HEK293 (cell line): ENCODE results near the gene CNR1.

Source experiments
- CTCF ChIA-PET: fragments of 350-600 bp; formaldehyde crosslinking; extraction: SDS; loops from one replicate; lab custom pipeline; 2021; ENCODE audit warnings: antibody characterized with exemption; lab: Yijun Ruan, JAX
- POLR2A ChIA-PET: fragments of 300-600 bp; formaldehyde crosslinking; extraction: SDS; loops from one replicate; lab custom pipeline; 2020; ENCODE audit warnings: antibody characterized with exemption, inconsistent platforms; lab: Yijun Ruan, JAX
- H3K27ac ChIP-seq: fragments of 200-500 bp; sonication (Bioruptor generic); 2 replicates; pipeline ENCODE4 v1.5.1; 2014; ENCODE audit warnings: low read depth, low read length, control low read depth, inconsistent platforms; ENCODE audit errors: extremely low read depth
- H3K36me3 ChIP-seq, 2 experiments: fragments of 200-500 bp in 1 of 2; sonication (Bioruptor generic) in 1 of 2; 1 replicate in 1 of 2; 2 replicates in 1 of 2; pipeline ENCODE4 v1.5.1; 2014 to 2017; ENCODE audit warnings: inconsistent platforms in 2 of 2, low read length in 2 of 2; ENCODE audit not compliant: control insufficient read depth in 2 of 2, insufficient read depth in 1 of 2
- H3K4me1 ChIP-seq: fragments of 200-500 bp; sonication (Bioruptor generic); 2 replicates; pipeline ENCODE4 v1.5.1; 2014; ENCODE audit warnings: mild to moderate bottlenecking, low read length, inconsistent platforms; ENCODE audit not compliant: control insufficient read depth, insufficient read depth
- H3K4me3 ChIP-seq: 2 replicates; pipeline ENCODE4 v1.5.1; 2011; ENCODE audit warnings: low read depth, mild to moderate bottlenecking, control low read depth, low read length, moderate library complexity
- H3K9me3 ChIP-seq: fragments of 200-500 bp; sonication (Bioruptor generic); 2 replicates; pipeline ENCODE4 v1.5.1; 2014; ENCODE audit warnings: low read depth, low read length, inconsistent platforms; ENCODE audit not compliant: control insufficient read depth, insufficient read depth
- ATF2 ChIP-seq: fragments of 450-650 bp; formaldehyde crosslinking; IDR thresholded peaks from 2 replicates; pipeline ENCODE4 v1.5.1; 2016; ENCODE audit warnings: missing biosample characterization, missing genetic modification characterization, low read depth
- GLI2 ChIP-seq: fragments of 450-650 bp; formaldehyde crosslinking; IDR thresholded peaks from 2 replicates; pipeline ENCODE4; 2017; ENCODE audit warnings: missing biosample characterization, missing genetic modification characterization, low read depth, borderline replicate concordance
- GLI4 ChIP-seq: fragments of 450-650 bp; formaldehyde crosslinking; IDR thresholded peaks from 2 replicates; pipeline ENCODE4 v1.5.1; 2016; ENCODE audit warnings: missing biosample characterization, missing genetic modification characterization
- MYNN ChIP-seq: fragments of 450-650 bp; formaldehyde crosslinking; IDR thresholded peaks from 2 replicates; pipeline ENCODE4 v1.5.1; 2016; ENCODE audit warnings: missing biosample characterization, missing genetic modification characterization, borderline replicate concordance
- MZF1 ChIP-seq: fragments of 450-650 bp; formaldehyde crosslinking; IDR thresholded peaks from 2 replicates; pipeline ENCODE4 v1.5.1; 2017; ENCODE audit warnings: missing biosample characterization, missing genetic modification characterization, borderline replicate concordance
- YY1 ChIP-seq: fragments of 450-650 bp; formaldehyde crosslinking; IDR thresholded peaks from 2 replicates; pipeline ENCODE4 v1.5.1; 2018; ENCODE audit warnings: missing biosample characterization, missing genetic modification characterization
- ZBTB10 ChIP-seq: fragments of 450-650 bp; formaldehyde crosslinking; IDR thresholded peaks from 2 replicates; pipeline ENCODE4 v1.5.1; 2016; ENCODE audit warnings: missing biosample characterization, missing genetic modification characterization
- ZBTB44 ChIP-seq: fragments of 450-650 bp; IDR thresholded peaks from 2 replicates; pipeline ENCODE4 v1.5.1; 2018; ENCODE audit warnings: missing biosample characterization, mild to moderate bottlenecking, missing genetic modification characterization
- ZFP69B ChIP-seq: fragments of 450-650 bp; formaldehyde crosslinking; IDR thresholded peaks from 2 replicates; pipeline ENCODE4 v1.5.1; 2016; ENCODE audit warnings: missing biosample characterization, missing genetic modification characterization
- ZNF148 ChIP-seq: fragments of 450-650 bp; formaldehyde crosslinking; IDR thresholded peaks from 2 replicates; pipeline ENCODE4 v1.5.0; 2017; ENCODE audit warnings: missing biosample characterization, missing genetic modification characterization, borderline replicate concordance
- ZNF157 ChIP-seq: fragments of 450-650 bp; formaldehyde crosslinking; IDR thresholded peaks from 2 replicates; pipeline ENCODE4 v1.5.1; 2016; ENCODE audit warnings: missing biosample characterization, missing genetic modification characterization
- ZNF223 ChIP-seq: fragments of 450-650 bp; formaldehyde crosslinking; IDR thresholded peaks from 2 replicates; pipeline ENCODE4 v1.5.1; 2016; ENCODE audit warnings: missing biosample characterization, missing genetic modification characterization
- ZNF26 ChIP-seq: fragments of 450-650 bp; formaldehyde crosslinking; IDR thresholded peaks from 2 replicates; pipeline ENCODE4 v1.5.1; 2016; ENCODE audit warnings: missing biosample characterization, missing genetic modification characterization
- ZNF311 ChIP-seq: fragments of 450-650 bp; formaldehyde crosslinking; IDR thresholded peaks from 2 replicates; pipeline ENCODE4 v1.5.1; 2017; ENCODE audit warnings: missing biosample characterization, missing genetic modification characterization, borderline replicate concordance
- ZNF48 ChIP-seq: fragments of 450-650 bp; formaldehyde crosslinking; IDR thresholded peaks from 2 replicates; pipeline ENCODE4 v1.5.1; 2016; ENCODE audit warnings: missing biosample characterization, missing genetic modification characterization
- ZNF488 ChIP-seq: fragments of 450-650 bp; formaldehyde crosslinking; IDR thresholded peaks from 2 replicates; pipeline ENCODE4 v1.5.1; 2016; ENCODE audit warnings: missing biosample characterization, missing genetic modification characterization
- ZNF580 ChIP-seq: fragments of 450-650 bp; formaldehyde crosslinking; IDR thresholded peaks from 2 replicates; pipeline ENCODE4 v1.5.1; 2016; ENCODE audit warnings: missing biosample characterization, missing genetic modification characterization
- ZNF624 ChIP-seq: fragments of 450-650 bp; formaldehyde crosslinking; IDR thresholded peaks from 2 replicates; pipeline ENCODE4 v1.5.1; 2017; ENCODE audit warnings: missing biosample characterization, missing genetic modification characterization
- ZNF76 ChIP-seq: fragments of 450-650 bp; formaldehyde crosslinking; IDR thresholded peaks from 2 replicates; pipeline ENCODE4; 2016; ENCODE audit warnings: low read depth, missing biosample characterization, missing genetic modification characterization, borderline replicate concordance
- ZNF837 ChIP-seq: fragments of 450-650 bp; formaldehyde crosslinking; IDR thresholded peaks from 2 replicates; pipeline ENCODE4 v1.5.1; 2016; ENCODE audit warnings: missing biosample characterization, missing genetic modification characterization

CNR1 gene

GRCh38 chr6:88167352-88167937 is 1.3 kb upstream of the CNR1 start:
- POLR2A ChIA-PET, result no interaction called here
- CTCF ChIA-PET, result interaction anchor here (1.2 to 1.4 kb wide), 2 partner anchors 15 to 237 kb away, joined by 4 to 6 read pairs; no protein-coding TSS in a partner anchor
- TF ChIP-seq ZNF837 (tag by site-specific recombination), result no peak
- TF ChIP-seq MZF1 (tag by site-specific recombination), result 0 out of 2 replicates have a peak, but pooled peaks have one; percentile 10

GRCh38 chr6:88166493-88167351 is 575 bp upstream of the CNR1 start:
- Histone ChIP-seq H3K9me3 (no peaks in the 10 kb centered on the region), H3K4me3 (peak overlapping the region; percentile 49), H3K4me1 (0 out of 2 replicates have a peak, but pooled peaks cover 4% of the 10 kb centered on the region), H3K27ac (peak overlapping the region; percentile 62; the same call in 1 of the 2 replicates), H3K36me3 (no peaks in the 10 kb centered on the region)
- CTCF ChIA-PET, result no interaction called here
- POLR2A ChIA-PET, result interaction anchor here (1.1 kb wide), 1 partner anchor 221 kb away, joined by 3 read pairs; no protein-coding TSS in a partner anchor
- no peak; the same call in 1 of the 2 replicates for TF ChIP-seq ZFP69B (tag by site-specific recombination)
- no peak for TF ChIP-seq GLI2 (tag by site-specific recombination)
- no peak for TF ChIP-seq MYNN (tag by site-specific recombination)
- TF ChIP-seq ZNF311 (tag by site-specific recombination), result no peak
- no peak for TF ChIP-seq ZNF48
- no peak for TF ChIP-seq ZNF223 (tag by site-specific recombination)
- TF ChIP-seq ZBTB44 (tag by site-specific recombination), result no peak
- 0 out of 2 replicates have a peak, but pooled peaks have one; percentile 12 for TF ChIP-seq GLI4 (tag by site-specific recombination)
- no peak for TF ChIP-seq ZNF26
- TF ChIP-seq ZNF76 (tag by site-specific recombination), result no peak; the same call in 1 of the 2 replicates
- TF ChIP-seq YY1, result no peak
- TF ChIP-seq ZNF148 (tag by site-specific recombination), result no peak
- 0 out of 2 replicates have a peak, but pooled peaks have one; percentile 24 for TF ChIP-seq ZNF157 (tag by site-specific recombination)
- no peak for TF ChIP-seq ZNF837 (tag by site-specific recombination)
- no peak for TF ChIP-seq ZNF624 (tag by site-specific recombination)
- TF ChIP-seq ZNF580 (tag by site-specific recombination), result no peak
- TF ChIP-seq ZNF488, result no peak
- TF ChIP-seq ZBTB10 (tag by site-specific recombination), result peak; percentile 86
- TF ChIP-seq ATF2, result no peak

More at GRCh38 chr6:88167352-88167937, 1.3 kb upstream of the CNR1 start:
- H3K27ac ChIP-seq, result no peak overlapping the region
- 0 out of 2 replicates have a peak, but pooled peaks cover 4% of the 10 kb centered on the region for H3K4me1 ChIP-seq
- peak overlapping the region; percentile 49 for H3K4me3 ChIP-seq
- H3K9me3 ChIP-seq, result no peaks in the 10 kb centered on the region
- H3K36me3 ChIP-seq, result no peaks in the 10 kb centered on the region
